Smooth muscle cell of the brain vasculature (primary cell): ENCODE results near the gene CGB2.
A peak's percentile ranks its signal among the peaks of the same experiment; 100 is the strongest.
"Not testable (repeated sequence)": the region's sequence is repeated elsewhere in the genome, so short reads cannot be mapped to it uniquely, and the experiment has no call there.

Experiments
- DNase-seq: peaks from one replicate; pipeline ENCODE4 v3.0.0-alpha.2; 2012; ENCODE audit warnings: low read depth, low spot score

CGB2 gene

DNA sequence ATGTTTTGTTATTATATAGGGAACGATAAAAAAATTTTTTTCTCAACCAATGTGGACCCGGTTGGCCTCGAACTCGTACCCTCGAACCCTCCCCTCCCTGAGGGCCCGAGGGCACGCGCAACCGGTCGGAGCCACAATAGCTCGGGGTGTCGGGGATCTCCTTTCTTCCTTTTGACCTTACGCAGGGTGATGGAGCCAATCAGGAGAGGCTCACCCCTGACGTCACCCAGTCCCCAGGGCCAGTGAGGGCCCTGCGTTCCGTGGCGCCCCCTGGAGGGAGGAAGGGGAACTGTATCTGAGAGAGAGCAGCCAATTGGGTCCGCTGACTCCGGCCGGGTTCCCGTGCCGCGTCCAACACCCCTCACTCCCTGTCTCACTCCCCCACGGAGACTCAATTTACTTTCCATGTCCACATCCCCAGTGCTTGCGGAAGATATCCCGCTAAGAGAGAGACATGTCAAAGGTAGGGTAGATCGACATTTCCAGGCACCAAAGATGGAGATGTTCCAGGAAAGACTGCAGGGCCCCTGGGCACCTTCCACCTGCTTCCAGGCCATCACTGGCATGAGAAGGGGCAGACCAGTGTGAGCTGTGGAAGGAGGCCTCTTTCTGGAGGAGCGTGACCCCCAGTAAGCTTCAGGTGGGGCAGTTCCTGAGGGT, at the start of gene CGB2:
CGB2 (plus strand) TSS at position 249 of the 660 bp plus-strand sequence; CDS start at position 455, 206 bp downstream.
- not testable (repeated sequence) for DNase-seq

DNA sequence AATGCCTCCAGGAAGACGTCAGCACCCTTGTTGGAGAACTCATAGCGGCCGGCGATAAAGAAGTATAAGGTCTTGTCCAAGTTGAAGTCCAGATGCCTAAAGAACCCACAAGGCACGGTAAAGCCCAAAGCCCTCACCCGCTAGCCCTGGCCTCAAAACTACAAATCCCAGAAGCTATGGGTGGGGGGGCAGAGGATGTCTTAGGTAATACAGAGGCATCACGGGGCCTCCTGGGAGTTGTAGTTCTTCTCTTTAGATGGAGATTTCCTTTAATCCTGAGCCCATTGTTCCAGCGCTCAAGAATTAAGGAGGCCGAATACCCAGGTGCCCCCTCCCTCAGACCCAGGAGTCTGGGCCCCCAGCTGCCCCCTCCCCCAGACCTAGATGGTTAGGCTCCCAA, 49.4 kb upstream of the CGB2 start:
- DNase-seq: no peak

DNA sequence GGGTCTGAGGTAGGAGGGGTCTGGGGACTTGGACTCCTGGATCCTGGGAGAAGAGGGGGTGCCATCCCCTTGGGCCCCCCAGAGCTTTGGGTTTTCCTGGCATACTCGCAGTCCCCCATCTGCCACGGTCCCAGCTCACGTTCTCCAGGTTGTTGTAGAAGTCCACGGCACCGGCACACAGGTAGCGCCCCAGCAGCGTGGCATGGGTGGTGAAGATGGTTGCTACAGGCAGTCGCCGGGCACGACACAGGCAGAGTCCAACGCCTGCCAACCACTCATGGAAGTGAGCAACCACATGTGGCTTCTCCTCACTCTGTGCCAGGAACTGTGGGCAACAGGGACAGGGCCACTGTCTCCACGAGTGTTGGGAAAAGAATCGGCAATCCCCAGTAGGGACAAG, 46.0 kb upstream of the CGB2 start:
- DNase-seq: no peak

DNA sequence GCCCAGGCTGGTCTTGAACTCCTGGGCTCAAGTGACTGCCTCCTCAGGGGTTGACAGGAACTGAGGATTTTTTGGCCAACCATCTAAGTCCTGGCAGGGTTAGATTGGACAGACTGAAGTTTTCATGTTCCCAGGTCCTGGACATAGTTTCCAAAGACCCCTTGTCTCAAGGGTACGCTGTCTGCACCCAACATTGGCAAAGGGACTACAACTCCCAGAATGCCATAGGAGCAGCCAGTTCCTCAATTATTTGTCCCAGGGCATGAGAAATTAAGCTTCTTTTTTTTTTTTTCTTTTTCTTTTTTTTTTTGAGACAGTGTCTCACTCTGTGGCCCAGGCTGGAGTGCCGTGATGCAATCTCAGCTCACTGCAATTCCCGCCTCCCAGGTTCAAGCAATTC, 45.5 kb upstream of the CGB2 start:
- DNase-seq: no peak

DNA sequence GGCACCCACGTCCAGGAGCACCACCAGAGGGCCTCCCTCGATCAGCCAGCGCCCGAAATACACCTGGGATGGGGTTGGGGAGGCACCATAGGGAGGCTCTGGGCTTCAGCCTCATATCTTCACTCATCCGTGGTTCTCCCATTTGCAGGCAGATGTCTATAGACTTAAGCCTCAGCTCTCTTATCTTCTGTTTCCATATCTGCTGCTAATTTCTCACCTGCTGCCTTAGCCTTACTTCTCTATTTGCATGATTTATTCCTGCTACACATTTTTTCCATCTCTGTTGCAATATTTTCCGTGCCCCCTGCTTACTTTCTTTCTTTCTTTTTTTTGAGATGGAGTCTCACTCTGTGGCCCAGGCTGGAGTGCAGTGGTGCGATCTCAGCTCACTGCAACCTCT, 44.4 kb upstream of the CGB2 start:
- no peak for DNase-seq

DNA sequence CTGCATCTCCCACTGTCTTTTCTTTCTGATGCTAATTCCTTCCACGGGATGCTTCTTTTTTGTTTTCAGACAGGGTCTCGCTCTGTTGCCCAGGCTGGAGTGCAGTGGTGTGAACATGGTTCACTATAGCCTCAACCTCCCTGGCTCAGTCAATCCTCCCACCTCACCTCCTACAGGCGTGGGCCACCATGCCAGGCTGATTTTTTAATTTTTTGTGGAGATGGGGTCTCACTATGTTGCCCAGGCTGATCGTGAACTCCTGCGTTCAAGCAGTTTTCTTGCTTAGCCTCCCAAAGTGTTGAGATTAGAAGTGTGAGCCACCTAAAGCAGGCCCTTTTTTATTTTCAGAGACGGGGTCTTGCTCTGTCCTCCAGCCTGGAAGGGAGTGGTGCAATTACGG, 43.4 kb upstream of the CGB2 start:
- DNase-seq: no peak

DNA sequence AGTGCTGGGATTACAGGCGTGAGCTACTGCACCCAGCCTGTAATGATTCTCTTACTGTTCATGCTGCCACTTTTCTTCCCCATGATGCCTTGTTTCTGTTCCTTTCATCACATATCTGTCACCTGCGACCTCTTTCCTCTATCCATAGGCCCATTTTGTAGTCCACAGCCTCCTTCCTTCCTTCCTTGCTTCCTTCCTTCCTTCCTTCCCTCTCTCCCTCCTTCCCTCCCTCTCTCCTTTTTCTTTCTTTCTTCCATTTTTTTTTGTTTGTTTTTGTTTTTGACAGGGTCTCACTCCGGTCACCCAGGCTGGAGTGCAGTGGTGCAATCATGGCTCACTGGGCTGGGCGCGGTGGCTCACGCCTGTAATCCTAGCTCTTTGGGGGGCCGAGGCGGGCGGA, 42.8 kb upstream of the CGB2 start:
- no peak for DNase-seq

DNA sequence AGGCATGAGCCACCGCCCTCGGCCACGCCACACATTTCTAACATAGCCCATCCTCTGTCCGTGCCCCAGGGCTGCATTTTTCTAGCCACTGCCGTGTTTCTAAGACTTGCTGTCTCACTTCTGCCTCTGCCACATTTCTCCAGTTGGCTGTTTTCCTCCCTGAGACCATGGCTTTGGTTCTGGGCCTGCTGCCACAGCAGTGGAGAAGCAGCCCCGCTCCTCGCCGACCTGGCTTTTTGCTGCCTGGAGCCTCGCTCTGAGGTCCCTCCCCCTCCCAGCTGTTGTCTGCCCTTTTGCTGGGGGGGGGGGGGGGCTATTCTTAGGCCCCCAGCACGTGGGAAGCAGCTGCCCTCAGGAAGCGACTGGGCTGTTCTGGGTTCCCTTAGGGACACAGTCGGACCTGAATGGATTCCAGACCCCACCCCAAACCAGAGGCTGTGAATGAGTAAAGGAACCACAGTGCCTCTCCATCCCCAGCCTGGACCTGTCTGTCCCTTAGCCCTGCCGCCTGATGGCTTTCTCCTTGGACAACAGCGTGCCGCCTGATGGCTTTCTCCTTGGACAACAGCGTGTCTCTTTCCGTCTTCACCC, 41.9 kb upstream of the CGB2 start:
- DNase-seq: no peak

DNA sequence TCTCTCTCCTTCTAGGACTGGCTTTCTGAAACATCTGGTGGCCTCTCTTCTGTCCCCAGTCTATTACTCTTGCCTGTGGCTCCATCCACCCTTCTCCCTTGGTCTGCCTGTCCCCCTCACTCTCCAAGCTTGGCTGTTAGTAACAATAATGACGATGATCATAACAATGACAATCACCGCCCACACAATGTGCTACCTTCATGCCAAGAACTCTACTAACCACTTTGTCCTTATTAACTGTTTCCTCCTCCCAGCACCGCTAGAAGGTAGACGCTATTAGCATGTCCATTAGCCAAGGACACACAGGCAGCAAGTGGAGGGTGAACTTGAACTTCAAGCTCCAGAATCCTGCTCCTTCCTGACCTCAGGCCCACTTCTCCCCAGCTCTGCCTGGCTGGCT, 41.3 kb upstream of the CGB2 start:
- no peak for DNase-seq

DNA sequence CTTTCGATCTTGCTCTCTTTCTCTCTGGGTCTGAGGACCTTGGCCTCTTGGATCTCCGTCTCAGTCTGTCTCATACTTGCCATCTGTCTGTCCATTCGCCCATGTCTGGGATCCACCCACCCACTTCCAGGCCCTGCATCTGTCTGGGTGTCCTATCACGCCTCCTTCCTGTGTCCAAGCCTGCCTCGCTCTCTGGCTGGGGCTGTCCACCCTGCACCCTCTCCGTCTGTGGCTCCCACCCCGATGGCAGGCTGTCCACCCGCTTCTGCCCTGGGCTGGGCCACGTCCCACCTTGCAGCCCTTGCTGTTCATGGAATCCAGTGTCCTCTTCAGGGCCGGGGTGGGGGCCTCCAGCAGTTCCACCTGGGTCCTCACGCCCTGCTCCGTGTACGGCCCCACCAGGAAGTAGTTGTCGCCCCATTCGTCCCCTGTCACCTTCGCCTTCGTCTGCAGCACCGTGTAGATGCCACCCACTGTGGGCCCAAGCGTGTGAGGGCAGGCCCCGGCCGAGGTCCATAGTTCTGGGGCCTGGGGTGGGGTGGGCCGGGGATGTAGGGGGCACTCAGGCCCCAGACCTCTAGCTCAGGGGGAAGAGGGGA, 40.6 kb upstream of the CGB2 start:
- DNase-seq: no peak

DNA sequence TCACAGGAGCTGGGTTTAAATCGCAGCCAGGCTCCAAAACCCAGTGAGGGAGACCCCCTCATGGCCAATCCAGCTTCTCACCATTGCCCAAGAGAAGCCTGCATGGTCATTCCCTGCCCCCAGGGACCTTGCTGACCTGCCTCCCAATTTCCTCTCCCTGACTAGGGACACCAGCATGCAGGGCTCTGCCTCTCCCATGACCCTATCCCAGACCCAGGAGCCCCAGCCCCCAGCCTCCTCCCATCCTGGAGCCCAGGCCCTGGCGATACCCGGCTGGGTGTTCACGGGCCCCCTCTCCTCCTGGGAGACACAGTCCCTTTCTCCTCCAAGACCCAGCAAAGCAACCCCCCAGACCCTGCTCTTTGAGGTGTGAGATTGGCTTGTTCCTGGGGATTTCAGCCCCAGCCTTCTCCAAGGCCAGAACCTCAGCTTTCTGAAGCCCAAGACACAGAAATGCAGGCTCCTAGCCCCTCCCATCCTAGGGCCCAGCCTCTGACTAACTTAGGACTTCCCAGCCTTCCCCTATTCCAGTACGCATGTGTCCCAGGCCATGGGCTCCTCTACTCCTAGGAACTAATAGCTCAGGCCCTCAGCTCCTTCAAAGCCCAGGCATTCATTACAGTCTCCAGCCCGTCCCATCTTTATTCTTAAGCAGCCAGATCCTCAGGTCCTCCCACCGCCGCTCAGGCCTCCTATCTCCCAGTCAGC, 39.7 kb upstream of the CGB2 start:
- DNase-seq: no peak

DNA sequence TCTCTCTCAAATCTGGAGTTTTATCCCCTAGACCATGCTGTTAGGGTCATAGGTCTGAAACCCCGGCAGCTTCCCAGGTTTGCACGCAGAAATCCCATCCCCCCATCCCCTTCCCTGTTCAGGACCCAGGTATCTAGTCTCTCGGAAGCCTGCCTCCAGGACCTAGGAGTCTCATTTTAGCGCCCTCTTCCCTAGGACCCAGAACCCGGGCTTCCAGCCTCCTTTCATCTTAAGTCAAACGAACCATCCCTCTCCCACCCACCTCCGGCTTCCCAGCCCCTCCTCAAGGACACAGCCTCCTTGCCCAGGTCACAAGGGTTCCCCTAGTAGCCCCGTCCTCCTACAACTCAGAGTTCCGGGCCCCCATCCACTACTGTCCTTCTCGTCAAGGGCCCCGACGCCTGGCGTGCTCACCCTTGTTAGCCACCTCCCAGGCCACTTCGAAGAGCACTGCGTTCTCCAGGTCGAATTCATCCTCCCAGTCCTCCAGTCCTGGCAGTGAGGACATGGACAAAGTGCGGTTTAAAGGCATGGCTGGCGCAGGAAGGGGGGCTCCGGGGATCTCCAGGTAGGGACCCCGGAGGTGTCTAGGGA, 39.0 kb upstream of the CGB2 start:
- DNase-seq: no peak

DNA sequence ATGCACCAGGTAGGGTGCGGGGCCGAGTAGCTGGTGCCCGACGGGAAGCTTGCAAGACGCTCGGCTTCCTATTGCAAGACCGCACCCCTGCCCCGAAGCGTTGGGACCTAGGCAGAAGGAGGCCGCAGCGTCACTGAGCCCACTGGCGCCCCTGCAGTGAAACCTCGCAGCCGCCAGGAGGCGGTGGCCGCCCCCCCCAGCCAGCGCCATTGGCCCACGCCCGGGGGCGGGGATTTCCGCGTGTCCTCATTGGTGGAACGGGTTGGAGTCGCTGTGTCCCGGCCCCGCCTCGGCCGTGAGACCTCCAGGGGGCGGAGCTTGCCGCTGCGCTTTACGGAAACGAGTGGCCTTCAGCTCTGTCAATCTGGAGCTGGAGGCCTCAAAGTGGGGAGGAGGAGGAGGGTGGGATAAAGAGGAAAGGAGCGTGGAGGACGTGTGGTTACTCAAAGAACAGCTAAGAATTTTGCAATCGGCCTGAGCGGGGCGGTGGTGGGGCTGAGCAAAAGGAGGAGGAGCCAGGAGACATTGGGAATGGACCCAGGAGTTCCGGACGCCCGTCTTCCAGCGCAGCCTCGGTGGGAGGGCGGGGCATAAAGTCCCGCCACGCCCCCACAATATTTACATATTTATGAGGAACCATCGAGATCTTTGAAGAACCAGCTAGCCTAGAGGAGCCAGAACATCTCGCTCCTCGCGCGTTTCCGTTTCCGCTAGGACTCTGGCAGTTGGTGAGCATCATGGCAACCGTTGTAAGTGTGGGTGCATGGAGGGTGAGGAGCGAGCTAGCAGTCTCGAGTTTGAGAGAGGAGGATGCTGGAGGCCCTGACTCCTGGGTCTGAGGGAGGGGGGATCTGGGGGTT, 38.3 kb upstream of the CGB2 start, which contains the start of the genes GYS1 and RUVBL2:
GYS1 (minus strand) TSS at position 135 of the 860 bp plus-strand sequence. CDS start 197 bp downstream, outside the sequence.
RUVBL2 (plus strand) TSS at position 713 of the 860 bp plus-strand sequence; CDS start at position 738, 25 bp downstream.
- peak; percentile 99 for DNase-seq

DNA sequence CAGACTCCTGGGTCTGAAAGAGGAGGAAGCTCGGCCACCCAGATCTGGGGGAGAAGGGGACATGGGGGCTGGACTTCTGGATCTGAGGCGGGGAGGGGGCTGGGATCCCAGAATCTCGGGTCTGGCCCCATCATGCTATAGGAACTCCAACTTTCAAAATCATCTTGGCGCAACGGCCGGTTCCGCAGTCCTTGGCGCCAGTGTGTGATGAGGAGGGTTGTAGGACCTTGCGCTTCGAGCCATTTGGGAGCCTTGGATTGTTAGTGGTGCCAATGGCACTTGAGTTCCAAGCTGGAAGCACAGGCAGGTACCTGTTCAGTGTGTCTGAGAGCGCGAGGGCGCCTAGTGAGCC, 37.7 kb upstream of the CGB2 start:
- DNase-seq: no peak

DNA sequence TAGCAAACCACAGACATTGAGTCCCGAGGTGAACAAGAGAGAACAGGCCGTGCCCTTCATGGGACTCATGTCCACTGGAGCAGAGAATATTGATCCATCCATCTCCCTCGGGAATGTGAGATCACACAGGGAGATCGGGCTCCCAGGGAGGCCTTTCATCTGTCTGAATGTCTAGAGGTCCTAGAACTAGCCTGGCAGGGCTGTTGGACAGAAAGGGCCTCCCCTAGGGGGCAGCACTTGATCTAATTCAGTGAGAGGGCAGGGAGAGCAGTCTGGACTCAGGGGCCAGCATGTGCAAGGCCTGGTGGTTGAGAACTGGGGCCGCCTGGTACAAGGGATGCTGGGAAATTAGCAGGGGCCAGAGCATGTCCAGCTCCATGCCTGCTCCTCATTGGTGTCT, 33.7 kb upstream of the CGB2 start:
- DNase-seq: no peak

DNA sequence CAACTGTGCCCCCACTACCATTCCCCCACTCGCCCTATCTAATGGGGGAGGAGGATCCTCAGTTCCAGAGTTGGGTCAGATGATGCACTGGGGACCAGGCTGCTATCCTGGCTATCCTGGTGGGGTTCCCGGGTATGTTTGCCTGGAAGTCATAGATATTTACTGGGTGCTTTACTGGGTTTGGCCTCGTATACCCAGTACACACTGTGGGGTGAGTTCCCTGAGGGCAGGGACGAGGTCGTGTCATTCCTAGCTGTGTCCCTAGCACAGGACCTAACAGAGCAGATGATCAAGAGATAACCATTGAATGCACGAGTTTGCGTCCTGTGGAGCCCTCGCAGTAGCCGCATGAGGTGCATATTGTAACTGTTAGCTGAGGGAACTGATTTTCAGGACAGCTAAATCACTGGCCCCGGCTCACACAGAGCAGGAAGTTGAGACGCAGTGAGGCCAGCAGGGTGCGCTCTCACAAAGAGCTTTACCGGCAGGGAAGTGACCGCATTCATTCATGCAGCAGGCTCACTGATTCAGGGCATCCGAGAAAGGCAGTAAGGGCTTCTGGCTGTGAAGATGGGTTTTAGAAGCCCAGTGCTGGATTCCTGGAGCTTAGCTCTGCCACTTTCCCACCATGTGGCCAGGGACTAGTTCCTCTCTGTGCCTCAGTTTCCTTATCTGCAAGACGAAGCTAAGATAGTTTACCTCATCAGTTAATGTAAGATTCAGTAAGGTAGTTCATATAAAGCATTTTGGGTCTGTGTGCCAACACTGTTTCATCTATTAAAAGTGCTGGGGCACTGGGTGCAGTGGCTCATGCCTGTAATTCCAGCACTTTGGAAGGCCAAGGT, 32.0 kb upstream of the CGB2 start:
- DNase-seq: peak; percentile 57

DNA sequence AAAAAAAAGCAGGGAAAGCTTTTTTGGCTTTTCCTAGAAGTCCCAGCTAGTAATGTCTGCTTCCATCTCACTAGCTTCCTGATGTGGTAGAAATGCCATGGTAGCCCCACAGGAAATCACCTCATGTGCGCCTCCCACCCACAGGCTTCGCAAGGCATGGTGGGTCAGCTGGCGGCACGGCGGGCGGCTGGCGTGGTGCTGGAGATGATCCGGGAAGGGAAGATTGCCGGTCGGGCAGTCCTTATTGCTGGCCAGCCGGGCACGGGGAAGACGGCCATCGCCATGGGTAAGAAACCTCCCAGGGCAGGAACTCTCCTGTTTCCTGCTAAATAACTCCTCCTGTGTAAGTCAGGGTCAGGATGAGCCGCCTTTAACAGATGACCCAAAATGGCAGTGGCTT, 27.6 kb upstream of the CGB2 start:
- DNase-seq: no peak

DNA sequence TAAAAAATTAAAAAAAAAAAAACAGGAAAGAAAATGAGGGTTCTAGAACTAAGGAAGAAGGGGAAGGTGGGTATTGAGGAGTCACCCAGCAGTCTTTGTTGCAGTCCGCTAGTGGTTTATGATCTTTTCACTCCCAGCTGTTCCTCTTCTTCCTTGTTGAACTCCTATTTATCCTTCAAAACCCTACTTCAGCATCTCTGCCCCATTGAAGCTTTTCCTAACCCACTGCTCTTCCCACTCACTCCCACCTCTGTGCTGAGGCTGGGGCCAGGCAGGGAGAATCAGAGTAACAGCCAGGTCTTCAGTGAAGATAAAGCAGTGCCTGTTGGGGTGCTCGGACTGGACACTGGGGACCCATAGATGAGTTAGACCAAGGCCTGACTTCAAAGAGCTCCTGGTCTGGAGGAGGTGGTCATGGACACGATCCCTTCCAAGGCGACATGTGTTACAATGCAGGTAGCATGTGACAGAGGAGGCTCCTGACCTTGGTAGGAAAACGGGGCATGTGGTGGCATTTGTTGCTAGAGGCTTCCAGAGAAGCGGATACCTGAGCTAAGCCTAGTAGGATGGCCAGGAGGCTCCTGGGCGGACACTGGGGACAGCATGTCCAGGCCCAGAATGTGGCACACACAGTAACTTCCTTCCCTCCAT, 26.6 kb upstream of the CGB2 start:
- no peak for DNase-seq

DNA sequence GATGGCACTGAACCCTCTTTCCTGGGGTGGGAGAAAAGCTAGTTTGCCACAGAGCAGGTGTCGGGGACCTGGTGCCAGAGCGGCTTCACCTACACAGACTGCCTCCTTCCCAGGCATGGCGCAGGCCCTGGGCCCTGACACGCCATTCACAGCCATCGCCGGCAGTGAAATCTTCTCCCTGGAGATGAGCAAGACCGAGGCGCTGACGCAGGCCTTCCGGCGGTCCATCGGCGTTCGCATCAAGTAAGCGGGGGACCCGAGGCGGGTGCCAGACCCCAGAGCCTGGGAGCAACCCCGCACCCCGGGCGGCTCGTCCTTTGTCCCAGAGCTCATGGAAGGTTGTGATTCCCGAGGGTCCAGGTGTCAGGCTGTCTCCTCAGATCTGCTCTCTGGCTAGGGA, 24.8 kb upstream of the CGB2 start:
- DNase-seq: no peak

DNA sequence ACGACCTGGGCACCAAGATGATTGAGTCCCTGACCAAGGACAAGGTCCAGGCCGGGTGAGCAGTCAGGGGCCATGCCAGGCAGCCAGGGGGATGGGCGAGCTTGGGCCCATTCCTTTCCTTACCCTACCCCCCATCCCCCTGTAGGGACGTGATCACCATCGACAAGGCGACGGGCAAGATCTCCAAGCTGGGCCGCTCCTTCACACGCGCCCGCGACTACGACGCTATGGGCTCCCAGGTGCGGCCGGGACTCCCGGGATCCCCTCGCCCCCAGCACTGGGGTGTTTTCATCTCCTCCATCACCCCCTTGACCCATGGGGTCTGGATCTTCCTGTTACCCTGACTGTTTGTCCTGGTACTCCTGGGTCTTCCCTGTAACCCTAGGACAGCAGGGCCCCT, 21.9 kb upstream of the CGB2 start:
- DNase-seq: no peak
